NB4 (cell line): ENCODE data around the gene SH3BP4.

Experiments used
- POLR2A ChIP-seq: IDR thresholded peaks from 2 replicates; pipeline ENCODE4 v1.6.1; 2011; ENCODE audit warnings: mild to moderate bottlenecking; ENCODE audit not compliant: insufficient read length; ENCODE audit errors: extremely low read depth
- TF ChIP-seq, protein P1 (sequence below): IDR thresholded peaks from 2 replicates; pipeline ENCODE4 v1.6.1; 2011; ENCODE audit warnings: low read depth, low read length

DNA sequence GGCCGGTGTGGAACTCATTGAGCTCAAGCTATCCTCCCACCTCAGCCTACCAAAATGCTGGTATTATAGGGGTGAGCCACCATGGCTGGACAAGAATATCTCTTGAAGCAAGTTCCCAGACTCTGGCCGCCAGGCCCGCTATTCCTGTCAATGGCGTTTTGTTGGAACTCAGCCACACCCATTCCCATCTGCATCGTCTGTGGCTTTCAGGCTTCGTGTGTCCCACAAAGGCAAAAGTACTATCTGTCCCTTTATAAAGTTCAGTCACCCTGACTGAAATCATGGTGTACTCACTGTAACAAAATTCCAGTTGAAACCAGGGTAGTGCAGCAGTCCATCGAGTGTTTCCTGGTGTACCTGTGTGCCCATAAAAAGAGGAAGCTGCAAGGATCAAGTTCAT is 96.7 kb downstream of the SH3BP4 start:
- no peak for TF ChIP-seq POLR2A
- TF ChIP-seq, protein P1, sequence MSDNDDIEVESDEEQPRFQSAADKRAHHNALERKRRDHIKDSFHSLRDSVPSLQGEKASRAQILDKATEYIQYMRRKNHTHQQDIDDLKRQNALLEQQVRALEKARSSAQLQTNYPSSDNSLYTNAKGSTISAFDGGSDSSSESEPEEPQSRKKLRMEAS: no peak
